ENCODE data around the gene CDK17. TPM values are rescaled to one million over a fixed set of nuclear protein-coding genes. Genes with fewer than 3 reads are reported as not detected.

CDK17 gene
- total RNA-seq, 2 donors from 2014 or later = 30.7 to 97.6 TPM

GRCh38 chr12:96255077-96255476 is 145.2 kb downstream of the CDK17 start:
- TF ChIP-seq CTCF (IDR thresholded peaks at IDR 0.05) = no peak
- Histone ChIP-seq H3K4me1 (ENCODE audit: control insufficient read depth in 1 of 2, low read depth in 2 of 2) (peaks cover 8 to 21% of the 10 kb centered on the region in 2 donors), H3K36me3 (no peaks in the 10 kb centered on the region), H3K27me3 (replicated peaks; ENCODE audit: insufficient read depth) (no peaks in the 10 kb centered on the region), H3K27ac (peak overlapping the region in 1 of 2 donors; percentile 19), H3K9me3 (no peaks in the 10 kb centered on the region), H3K4me3 (no peak overlapping the region)
- ATAC-seq (ENCODE audit: insufficient number of reproducible peaks, low FRiP score, low read depth) (no peak), DNase-seq (ENCODE audit: low spot score) (no peak)

- no peak for ATAC-seq (ENCODE audit: insufficient number of reproducible peaks, low FRiP score, low read depth)
- no peaks in the 10 kb centered on the region for H3K9me3 ChIP-seq
These were observed 150.0 kb downstream of the CDK17 start for GRCh38 chr12:96250119-96250685.

GRCh38 chr12:96249196-96250118 is 150.8 kb downstream of the CDK17 start:
- H3K36me3 ChIP-seq = peaks cover 7% of the 10 kb centered on the region

More at GRCh38 chr12:96250119-96250685, 150.0 kb downstream of the CDK17 start:
- H3K4me3 ChIP-seq = no peak overlapping the region
- DNase-seq (ENCODE audit: low spot score) = no peak
- H3K27me3 ChIP-seq (replicated peaks; ENCODE audit: insufficient read depth) = no peaks in the 10 kb centered on the region
- no peaks in the 10 kb centered on the region for H3K4me1 ChIP-seq (ENCODE audit: control insufficient read depth in 1 of 2, low read depth in 2 of 2)
- no peak for TF ChIP-seq CTCF (IDR thresholded peaks at IDR 0.05)
- H3K36me3 ChIP-seq = peaks cover 7% of the 10 kb centered on the region
- no peak overlapping the region for H3K27ac ChIP-seq

GRCh38 chr12:96248136-96248931 is 151.9 kb downstream of the CDK17 start:
- Histone ChIP-seq H3K4me1 (ENCODE audit: control insufficient read depth in 1 of 2, low read depth in 2 of 2) (peaks cover 0 to 5% of the 10 kb centered on the region in 2 donors), H3K27me3 (replicated peaks; ENCODE audit: insufficient read depth) (no peaks in the 10 kb centered on the region), H3K4me3 (no peak overlapping the region), H3K36me3 (peaks cover 7% of the 10 kb centered on the region), H3K9me3 (no peaks in the 10 kb centered on the region), H3K27ac (no peak overlapping the region)
- TF ChIP-seq CTCF (IDR thresholded peaks at IDR 0.05) = no peak
- no peak for ATAC-seq (ENCODE audit: insufficient number of reproducible peaks, low FRiP score, low read depth)
- no peak for DNase-seq (ENCODE audit: low spot score)

More at GRCh38 chr12:96249196-96250118, 150.8 kb downstream of the CDK17 start:
- peaks cover 0 to 3% of the 10 kb centered on the region in 2 donors for H3K4me1 ChIP-seq (ENCODE audit: control insufficient read depth in 1 of 2, low read depth in 2 of 2)
- H3K27me3 ChIP-seq (replicated peaks; ENCODE audit: insufficient read depth) = no peaks in the 10 kb centered on the region
- no peak overlapping the region for H3K27ac ChIP-seq
- H3K9me3 ChIP-seq = no peaks in the 10 kb centered on the region
- no peak for DNase-seq (ENCODE audit: low spot score)
- no peak overlapping the region for H3K4me3 ChIP-seq
- no peak for TF ChIP-seq CTCF (IDR thresholded peaks at IDR 0.05)
- ATAC-seq (ENCODE audit: insufficient number of reproducible peaks, low FRiP score, low read depth) = no peak

- peaks cover 7% of the 10 kb centered on the region for H3K36me3 ChIP-seq
- peaks cover 0 to 5% of the 10 kb centered on the region in 2 donors for H3K4me1 ChIP-seq (ENCODE audit: control insufficient read depth in 1 of 2, low read depth in 2 of 2)
- ATAC-seq (ENCODE audit: insufficient number of reproducible peaks, low FRiP score, low read depth) (no peak), DNase-seq (ENCODE audit: low spot score) (no peak)
- no peak for TF ChIP-seq CTCF (IDR thresholded peaks at IDR 0.05)
- no peak overlapping the region for H3K27ac ChIP-seq
- H3K27me3 ChIP-seq (replicated peaks; ENCODE audit: insufficient read depth) = no peaks in the 10 kb centered on the region
- no peak overlapping the region for H3K4me3 ChIP-seq
- no peaks in the 10 kb centered on the region for H3K9me3 ChIP-seq
These were observed 152.7 kb downstream of the CDK17 start for GRCh38 chr12:96247563-96247962.

All from thoracic aorta (tissue), 2 donors.